PC-3 (cell line): ENCODE data around the gene SCT. TPM values are rescaled to one million over a fixed set of nuclear protein-coding genes. Genes with fewer than 3 reads are reported as not detected.

Experiments
- ATAC-seq: fragments of 200-7000 bp; cut with Tn5 transposase; 2 replicates; pipeline ENCODE4 v1.9.1; 2020; ENCODE audit warnings: mild to moderate bottlenecking, moderate library complexity
- BruUV-seq: library from RNA; stranded (reverse); fragments of 400-500 nt; replicated peaks from 2 replicates; lab custom pipeline; 2021; lab: Mats Ljungman, UMichigan
- CTCF ChIA-PET: fragments of 300-600 bp; sonication (Branson Sonifier 250); formaldehyde crosslinking; loops from one replicate; lab custom pipeline; 2022; ENCODE audit warnings: antibody characterized with exemption; lab: Charles Lee
- POLR2A ChIA-PET: fragments of 300-600 bp; sonication (Branson Sonifier 250); formaldehyde crosslinking; loops from one replicate; lab custom pipeline; 2022; ENCODE audit warnings: antibody characterized with exemption; ENCODE audit not compliant: unreplicated experiment; lab: Charles Lee
- DNase-seq: peaks from one replicate; pipeline ENCODE4 v3.0.0-alpha.2; 2015
- H2AFZ ChIP-seq: fragments of 300-600 bp; sonication (generic); 2 replicates; pipeline ENCODE4 v1.6.0; 2016; ENCODE audit warnings: antibody characterized with exemption, low read length
- H3F3A ChIP-seq: fragments of 300-600 bp; sonication (generic); one replicate; pipeline ENCODE4 v1.6.0; 2017; ENCODE audit warnings: antibody characterized with exemption, low read length, control low read depth, mild to moderate bottlenecking; ENCODE audit not compliant: unreplicated experiment
- H3K27ac ChIP-seq: fragments of 300-600 bp; sonication (generic); 2 replicates; pipeline ENCODE4 v1.5.1; 2016; ENCODE audit warnings: mild to moderate bottlenecking, low read length
- H3K27me3 ChIP-seq: fragments of 300-600 bp; sonication (generic); 2 replicates; pipeline ENCODE4 v1.6.1; 2016; ENCODE audit warnings: low read length, mixed read lengths
- H3K36me3 ChIP-seq: fragments of 300-600 bp; sonication (generic); 2 replicates; pipeline ENCODE4 v1.6.1; 2016; ENCODE audit warnings: low read depth, mixed run types, low read length, mixed read lengths
- H3K4me1 ChIP-seq: fragments of 300-600 bp; sonication (generic); 2 replicates; pipeline ENCODE4 v1.5.1; 2016; ENCODE audit warnings: low read length; ENCODE audit not compliant: insufficient read depth
- H3K4me2 ChIP-seq: fragments of 300-600 bp; sonication (generic); 2 replicates; pipeline ENCODE4 v1.6.0; 2016; ENCODE audit warnings: low read length
- H3K4me3 ChIP-seq: fragments of 300-600 bp; sonication (generic); 2 replicates; pipeline ENCODE4 v1.5.1; 2016; ENCODE audit warnings: mild to moderate bottlenecking, low read length, mixed read lengths
- H3K79me2 ChIP-seq: fragments of 300-600 bp; sonication (generic); 2 replicates; pipeline ENCODE4 v1.6.1; 2017; ENCODE audit warnings: low read length, mixed read lengths
- H3K9ac ChIP-seq: fragments of 300-600 bp; sonication (generic); 2 replicates; pipeline ENCODE4 v1.6.0; 2016; ENCODE audit warnings: mild to moderate bottlenecking, low read length
- H3K9me2 ChIP-seq: fragments of 300-600 bp; sonication (generic); replicated peaks from 2 replicates; pipeline ENCODE4 v1.6.1; 2016; ENCODE audit warnings: mixed run types, low read length, mixed read lengths
- H3K9me3 ChIP-seq: fragments of 300-600 bp; sonication (generic); 2 replicates; pipeline ENCODE4 v1.6.1; 2016; ENCODE audit warnings: low read length, mixed read lengths
- H4K20me1 ChIP-seq: fragments of 300-600 bp; sonication (generic); 2 replicates; pipeline ENCODE4 v1.6.1; 2016; ENCODE audit warnings: low read length, mixed read lengths
- CTCF ChIP-seq: fragments of 300-600 bp; sonication (generic); conservative IDR thresholded peaks from 2 replicates; pipeline ENCODE4 v1.5.1; 2017; ENCODE audit warnings: antibody characterized with exemption, low read depth, mild to moderate bottlenecking, low read length
- EZH2 ChIP-seq: fragments of 300-600 bp; sonication (generic); IDR thresholded peaks from one replicate; pipeline ENCODE4 v1.6.1; 2017; ENCODE audit warnings: antibody characterized with exemption, mild to moderate bottlenecking, low read length; ENCODE audit not compliant: unreplicated experiment
- EZH2phosphoT487 ChIP-seq: fragments of 300-600 bp; sonication (generic); IDR thresholded peaks from 2 replicates; pipeline ENCODE4 v1.6.1; 2018; ENCODE audit warnings: mild to moderate bottlenecking, antibody characterized with exemption, low read length, borderline replicate concordance
- intact Hi-C: fragments of 100-400 bp; cut with micrococcal nuclease; formaldehyde crosslinking; loops from 2 replicates; pipeline ENCODE4 v1.9.0; 2023
- total RNA-seq: library from RNA; depleted of rRNA; stranded (reverse); fragments of >200 nt; gene quantifications from 2 replicates; pipeline ENCODE4 v1.2.3, GENCODE V29; 2014

SCT gene
- total RNA-seq, 1 experiment from 2014 or later: not detected

GRCh38 chr11:673866-674265, 46.9 kb upstream of the SCT start:
- Histone ChIP-seq H4K20me1 (no peaks in the 10 kb centered on the region), H3K9ac (no peak overlapping the region), H3K4me3 (no peak overlapping the region), H3K27ac (no peak overlapping the region), H3K9me3 (no peaks in the 10 kb centered on the region), H3K4me1 (no peaks in the 10 kb centered on the region), H3K79me2 (no peaks in the 10 kb centered on the region), H3K36me3 (peaks cover 19% of the 10 kb centered on the region), H3K27me3 (no peaks in the 10 kb centered on the region), H3K4me2 (no peak overlapping the region), H2AFZ (no peak overlapping the region), H3F3A (no peaks in the 10 kb centered on the region), H3K9me2 (no peaks in the 10 kb centered on the region)
- POLR2A ChIA-PET: no interaction called here
- ATAC-seq (no peak), DNase-seq (no peak)
- BruUV-seq: no TSS peak
- TF ChIP-seq EZH2phosphoT487 (no peak), EZH2 (no peak), CTCF (no peak)
- CTCF ChIA-PET: no interaction called here
- intact Hi-C loops: no loop called here

DNA sequence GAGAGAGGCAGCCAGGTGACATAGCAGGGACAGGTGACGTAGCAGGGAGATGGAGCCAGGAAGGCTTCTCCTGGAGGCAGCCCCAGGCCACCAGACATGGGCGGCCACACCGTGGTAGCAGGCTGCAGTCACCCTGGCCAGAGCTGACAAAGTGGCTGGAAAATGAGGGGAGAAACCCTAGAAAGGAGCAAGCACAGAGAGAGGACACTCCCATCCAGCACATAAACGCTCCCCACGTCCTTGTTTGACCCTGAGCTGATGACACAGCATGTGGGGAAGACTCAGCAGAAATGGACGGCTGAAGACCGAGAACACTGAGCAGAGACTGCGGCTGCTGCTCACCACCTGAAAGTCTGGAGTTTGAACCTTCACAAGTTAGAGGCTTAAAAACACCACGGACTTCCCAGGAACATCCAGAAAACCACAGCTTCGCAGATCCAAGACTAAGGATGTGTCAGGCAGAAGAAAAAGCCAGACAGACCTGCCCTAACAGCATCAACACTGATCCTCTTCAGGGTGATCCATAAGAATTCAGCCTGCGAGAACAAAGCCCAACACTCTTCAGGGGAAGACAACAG, 38.8 kb upstream of the SCT start:
- CTCF ChIA-PET: no interaction called here

More for the DNA sequence above, 38.8 kb upstream of the SCT start:
- Histone ChIP-seq H3K9me2 (no peaks in the 10 kb centered on the region), H3K4me3 (no peak overlapping the region), H3K36me3 (peaks cover 2% of the 10 kb centered on the region; the same call in 1 of the 2 replicates), H3K79me2 (no peaks in the 10 kb centered on the region), H3K4me2 (no peak overlapping the region), H2AFZ (no peak overlapping the region), H3F3A (no peaks in the 10 kb centered on the region), H3K9ac (no peak overlapping the region), H3K4me1 (no peaks in the 10 kb centered on the region), H4K20me1 (no peaks in the 10 kb centered on the region), H3K27ac (no peak overlapping the region), H3K27me3 (no peaks in the 10 kb centered on the region), H3K9me3 (no peaks in the 10 kb centered on the region)
- ATAC-seq (no peak), DNase-seq (no peak)
- intact Hi-C loops: no loop called here
- POLR2A ChIA-PET: no interaction called here
- no TSS peak for BruUV-seq
- TF ChIP-seq EZH2 (no peak), EZH2phosphoT487 (no peak), CTCF (no peak)
